ENCODE data around the gene RBM33.
"Not testable (repeated sequence)": the region's sequence is repeated elsewhere in the genome, so short reads cannot be mapped to it uniquely, and the experiment has no call there.

Gene RBM33

GRCh38 chr7:155813546-155814315, 169.3 kb downstream of the RBM33 start:
- DNase-seq (ENCODE audit: low spot score): no peak
- no peak for TF ChIP-seq CTCF (IDR thresholded peaks at IDR 0.05; ENCODE audit: extremely low read depth, missing control alignments)

GRCh38 chr7:155814316-155815276, 170.1 kb downstream of the RBM33 start:
- DNase-seq (ENCODE audit: low spot score): no peak
- TF ChIP-seq CTCF (IDR thresholded peaks at IDR 0.05; ENCODE audit: extremely low read depth, missing control alignments): no peak

GRCh38 chr7:155815332-155816191, 171.1 kb downstream of the RBM33 start:
- DNase-seq (ENCODE audit: low spot score): peak; percentile 89
- peak; percentile 93 for TF ChIP-seq CTCF (IDR thresholded peaks at IDR 0.05; ENCODE audit: extremely low read depth, missing control alignments)

GRCh38 chr7:155816192-155816508, 171.7 kb downstream of the RBM33 start:
- TF ChIP-seq CTCF (IDR thresholded peaks at IDR 0.05; ENCODE audit: extremely low read depth, missing control alignments): no peak
- no peak for DNase-seq (ENCODE audit: low spot score)

GRCh38 chr7:155816996-155817395, 172.5 kb downstream of the RBM33 start:
- DNase-seq (ENCODE audit: low spot score): no peak
- TF ChIP-seq CTCF (IDR thresholded peaks at IDR 0.05; ENCODE audit: extremely low read depth, missing control alignments): no peak

- DNase-seq (ENCODE audit: low spot score): not testable (repeated sequence)
Observed at GRCh38 chr7:155817515-155817914, 173.1 kb downstream of the RBM33 start.

- TF ChIP-seq CTCF (IDR thresholded peaks at IDR 0.05; ENCODE audit: extremely low read depth, missing control alignments): no peak
- no peak for DNase-seq (ENCODE audit: low spot score)
Observed at GRCh38 chr7:155818154-155818819, 173.8 kb downstream of the RBM33 start.
